ENCODE measurements around the gene MTMR3. TPM values are rescaled to one million over a fixed set of nuclear protein-coding genes. Genes with fewer than 3 reads are reported as not detected.

The MTMR3 gene
- total and polyA plus RNA-seq, 2 donors from 2014 or later, result 9.6 to 56.2 TPM

- DNase-seq, result no peak
- intact Hi-C loops (cut with DNase I), result no loop called here
- H3K27ac ChIP-seq (ENCODE audit: low read depth in 2 of 2, low read length in 2 of 2), result no peak overlapping the region
- H3K9ac ChIP-seq (ENCODE audit: low read length in 3 of 3), result no peak overlapping the region
- no peaks in the 10 kb centered on the region for H3K4me1 ChIP-seq (ENCODE audit: control insufficient read depth in 2 of 3, insufficient read depth in 2 of 3, low read depth in 1 of 3, low read length in 3 of 3)
- peaks cover 3 to 76% (median 54%) of the 10 kb centered on the region in 3 donors for H3K36me3 ChIP-seq (ENCODE audit: control insufficient read depth in 2 of 3, insufficient read depth in 3 of 3, low read length in 3 of 3)
- no peak for TF ChIP-seq CTCF (IDR thresholded peaks at IDR 0.05; ENCODE audit: borderline replicate concordance, extremely low read depth, insufficient read depth)
- no peak overlapping the region for H3K4me3 ChIP-seq (ENCODE audit: low read length in 3 of 3)
- no peaks in the 10 kb centered on the region for H3K9me3 ChIP-seq (ENCODE audit: control insufficient read depth in 2 of 3, insufficient read depth in 1 of 3, low read length in 3 of 3)
- H3K27me3 ChIP-seq (ENCODE audit: control insufficient read depth, insufficient read depth, low read length), result no peaks in the 10 kb centered on the region
- no peak for FAIRE-seq
Measured at GRCh38 chr22:30024231-30024630, 141.3 kb downstream of the MTMR3 start.

- peaks cover 0 to 67% (median 45%) of the 10 kb centered on the region in 3 donors for H3K36me3 ChIP-seq (ENCODE audit: control insufficient read depth in 2 of 3, insufficient read depth in 3 of 3, low read length in 3 of 3)
- DNase-seq, result no peak
Measured at GRCh38 chr22:30025221-30025620, 142.2 kb downstream of the MTMR3 start.

GRCh38 chr22:30026756-30027155, 143.8 kb downstream of the MTMR3 start:
- H3K36me3 ChIP-seq (ENCODE audit: control insufficient read depth in 2 of 3, insufficient read depth in 3 of 3, low read length in 3 of 3), result peaks cover 0 to 51% (median 36%) of the 10 kb centered on the region in 3 donors
- intact Hi-C loops (cut with DNase I), result no loop called here

More at GRCh38 chr22:30025221-30025620, 142.2 kb downstream of the MTMR3 start:
- H3K9me3 ChIP-seq (ENCODE audit: control insufficient read depth in 2 of 3, insufficient read depth in 1 of 3, low read length in 3 of 3), result no peaks in the 10 kb centered on the region
- no peak overlapping the region for H3K27ac ChIP-seq (ENCODE audit: low read depth in 2 of 2, low read length in 2 of 2)
- no peak for FAIRE-seq
- H3K4me1 ChIP-seq (ENCODE audit: control insufficient read depth in 2 of 3, insufficient read depth in 2 of 3, low read depth in 1 of 3, low read length in 3 of 3), result no peaks in the 10 kb centered on the region
- no peak for TF ChIP-seq CTCF (IDR thresholded peaks at IDR 0.05; ENCODE audit: borderline replicate concordance, extremely low read depth, insufficient read depth)
- no peaks in the 10 kb centered on the region for H3K27me3 ChIP-seq (ENCODE audit: control insufficient read depth, insufficient read depth, low read length)
- intact Hi-C loops (cut with DNase I), result no loop called here
- H3K4me3 ChIP-seq (ENCODE audit: low read length in 3 of 3), result no peak overlapping the region
- H3K9ac ChIP-seq (ENCODE audit: low read length in 3 of 3), result no peak overlapping the region

More at GRCh38 chr22:30026756-30027155, 143.8 kb downstream of the MTMR3 start:
- no peaks in the 10 kb centered on the region for H3K4me1 ChIP-seq (ENCODE audit: control insufficient read depth in 2 of 3, insufficient read depth in 2 of 3, low read depth in 1 of 3, low read length in 3 of 3)
- H3K4me3 ChIP-seq (ENCODE audit: low read length in 3 of 3), result no peak overlapping the region
- no peak for TF ChIP-seq CTCF (IDR thresholded peaks at IDR 0.05; ENCODE audit: borderline replicate concordance, extremely low read depth, insufficient read depth)
- no peaks in the 10 kb centered on the region for H3K9me3 ChIP-seq (ENCODE audit: control insufficient read depth in 2 of 3, insufficient read depth in 1 of 3, low read length in 3 of 3)
- no peak overlapping the region for H3K9ac ChIP-seq (ENCODE audit: low read length in 3 of 3)
- no peak for DNase-seq
- no peak for FAIRE-seq
- H3K27me3 ChIP-seq (ENCODE audit: control insufficient read depth, insufficient read depth, low read length), result no peaks in the 10 kb centered on the region
- H3K27ac ChIP-seq (ENCODE audit: low read depth in 2 of 2, low read length in 2 of 2), result no peak overlapping the region
